Heart left ventricle (tissue), 16 donors: ENCODE results near the gene CLIC6. TPM values are rescaled to one million over a fixed set of nuclear protein-coding genes. Genes with fewer than 3 reads are reported as not detected.

Experiments used
- ATAC-seq, 4 donors: fragments of 200-7000 bp; cut with Tn5 transposase; one replicate each; pipeline ENCODE4 v1.9.1; 2020 to 2022; ENCODE audit warnings: moderate library complexity in 4 of 4, mild to moderate bottlenecking in 3 of 4, moderate number of reproducible peaks in 1 of 4
- DNase-seq, 5 donors: peaks; one replicate each; pipeline ENCODE4 v3.0.0-alpha.2; 2020
- H3K27ac ChIP-seq, 12 donors: fragments of 200-600 bp; sonication (generic) in 4 of 12; one replicate each; pipeline versions ENCODE4 v1.5.0 to v1.8.0; 2016 to 2022; ENCODE audit warnings: mild to moderate bottlenecking in 2 of 12
- H3K27me3 ChIP-seq, 9 donors: fragments of 200-600 bp; sonication (generic) in 2 of 9; one replicate each; pipeline versions ENCODE4 v1.5.1 to v1.8.0; 2016 to 2022; ENCODE audit warnings: mild to moderate bottlenecking in 3 of 9
- H3K36me3 ChIP-seq, 9 donors: fragments of 200-600 bp; sonication (generic) in 2 of 9; one replicate each; pipeline versions ENCODE4 v1.5.0 to v1.8.0; 2018 to 2022; ENCODE audit warnings: mild to moderate bottlenecking in 2 of 9
- H3K4me1 ChIP-seq, 12 donors: fragments of 200-600 bp; sonication (generic) in 4 of 12; one replicate each; pipeline versions ENCODE4 v1.5.0 to v1.8.0; 2016 to 2022; ENCODE audit warnings: mild to moderate bottlenecking in 3 of 12
- H3K4me3 ChIP-seq, 12 donors: fragments of 200-600 bp; sonication (generic) in 4 of 12; one replicate each; pipeline versions ENCODE4 v1.5.0 to v1.8.0; 2017 to 2022; ENCODE audit warnings: mild to moderate bottlenecking in 9 of 12, moderate library complexity in 4 of 12
- H3K9me3 ChIP-seq, 12 donors: fragments of 200-600 bp; sonication (generic) in 4 of 12; one replicate each; pipeline versions ENCODE4 v1.5.0 to v1.8.0; 2016 to 2022; ENCODE audit warnings: mild to moderate bottlenecking in 1 of 12
- POLR2A ChIP-seq, 2 donors: fragments of 450-650 bp; IDR thresholded peaks; one replicate each; pipeline ENCODE4 v1.6.1; 2017; ENCODE audit warnings: antibody characterized with exemption in 2 of 2, mild to moderate bottlenecking in 2 of 2, moderate library complexity in 2 of 2
- WGBS, 4 donors: extraction: QIAGEN DNeasy Blood & Tissue Kit in 2 of 4; methylation state at CpG; one replicate each; pipeline versions ENCODE4 v1.1.5 to v1.1.7; 2013 to 2018; 5-methylcytosine and 5-hydroxymethylcytosine counted together
- intact Hi-C, 10 donors: fragments of 100-400 bp; cut with DNase I; formaldehyde crosslinking; loops; one replicate each; pipeline versions ENCODE4 v1.11.1 to v1.14.2; 2022
- polyA plus RNA-seq, 2 donors: library from polyadenylated mRNA; stranded (reverse); fragments of 200-250 nt; gene quantifications; one replicate each; pipeline ENCODE4 v1.2.3, GENCODE V29; 2013
- total RNA-seq, 9 donors: library from RNA; depleted of rRNA in 2 of 9; stranded (reverse); fragments of >200 nt in 2 of 9; fragmentation: NEBNext Ultra II Directional in 3 of 9; extraction: Animal tissue kit (Norgen Biotek cat#: 25700) in 3 of 9; gene quantifications; one replicate each; pipeline versions ENCODE4 v1.1.0 to v1.2.4, GENCODE V29; 2016 to 2023
- TF ChIP-seq, protein P1 (sequence below), 12 donors: fragments of 200-600 bp; sonication (generic) in 4 of 12; IDR thresholded peaks; one replicate each; pipeline versions ENCODE4 v1.5.0 to v1.8.0; 2018 to 2022; ENCODE audit warnings: antibody characterized with exemption in 12 of 12, mild to moderate bottlenecking in 5 of 12
- donor health status: ischemic (EF 13 %, LVEDD 7.1; RV severe dilation, severe dysfunction).
- donor health status: healthy with polysubstance abuse.
- donor health status: DM: no; HTN: yes; CAD: no.
- donor health status: DM: no; HTN: no; CAD: no.
- donor health status: ischemic (EF 25% LVEDD 6.9; RV normal size, moderate dysfunction).
- donor health status: ischemic (EF 25% LVEDD 5.7; RV mildly dilated, moderate dysfunction).
- donor health status: healthy.
- donor health status: DM: yes; HTN: yes; CAD: no.
- donor health status: ischemic (EF 35%, LVEDD 5.7; RV mildly dilated, moderate dysfunction).
- donor health status: nonischemic (EF 11% LVEDD 7.7; RV severe dilation, severe dysfunction).
- donor health status: DM: yes; HTN: yes; CAD: no.
- donor health status: PGD.
- donor health status: ischemic (EF 29% LVEDD 5.4; RV normal size, mild dysfunction).
- donor health status: nonischemic (EF 23%, LVEDD 6.1; RV moderate dilation, normal function).

The CLIC6 gene
- total and polyA plus RNA-seq, 11 donors: 2.6 to 15.7 (median 7.5) TPM

DNA sequence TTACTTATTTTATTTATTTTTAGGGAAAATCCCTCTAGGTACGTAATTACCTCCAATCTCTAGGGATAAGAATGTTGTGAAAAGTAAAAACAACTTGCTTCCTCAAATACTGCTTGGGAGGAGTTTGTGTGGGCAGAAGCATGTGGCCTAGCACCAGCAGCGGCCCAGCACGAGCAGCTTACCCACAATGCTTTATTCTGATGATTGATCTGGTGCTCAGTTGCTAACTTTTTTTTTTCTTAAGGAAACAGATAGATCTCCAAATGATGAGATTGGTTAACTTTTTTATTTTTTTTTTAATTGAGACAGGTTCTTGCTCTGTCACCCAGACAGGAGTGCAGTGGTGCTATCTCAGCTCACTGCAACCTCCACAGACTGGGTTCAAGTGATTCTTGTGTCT lies 4.2 kb downstream of the CLIC6 start:
- H3K27me3 ChIP-seq: peaks cover 6 to 74% (median 50%) of the 10 kb centered on the region in 9 donors

DNA sequence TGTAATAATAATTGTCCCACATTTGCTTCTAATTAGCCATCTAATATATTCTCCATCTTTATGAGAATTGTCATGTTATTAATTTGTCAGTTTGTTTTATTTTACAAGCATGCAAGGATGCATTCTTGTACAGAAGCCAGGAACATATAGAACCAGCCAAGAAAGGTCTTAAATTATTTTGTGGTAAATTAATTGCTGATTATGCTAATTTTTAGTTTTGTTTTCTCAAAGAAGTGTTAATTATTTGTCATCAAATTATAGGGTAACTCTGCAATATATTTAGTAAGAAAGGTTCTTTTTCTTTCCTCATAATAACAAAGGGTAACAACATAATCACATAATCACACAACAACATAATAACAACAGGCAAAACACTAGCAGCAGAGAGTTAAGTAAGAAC lies 5.7 kb downstream of the CLIC6 start:
- TF ChIP-seq, protein P1, sequence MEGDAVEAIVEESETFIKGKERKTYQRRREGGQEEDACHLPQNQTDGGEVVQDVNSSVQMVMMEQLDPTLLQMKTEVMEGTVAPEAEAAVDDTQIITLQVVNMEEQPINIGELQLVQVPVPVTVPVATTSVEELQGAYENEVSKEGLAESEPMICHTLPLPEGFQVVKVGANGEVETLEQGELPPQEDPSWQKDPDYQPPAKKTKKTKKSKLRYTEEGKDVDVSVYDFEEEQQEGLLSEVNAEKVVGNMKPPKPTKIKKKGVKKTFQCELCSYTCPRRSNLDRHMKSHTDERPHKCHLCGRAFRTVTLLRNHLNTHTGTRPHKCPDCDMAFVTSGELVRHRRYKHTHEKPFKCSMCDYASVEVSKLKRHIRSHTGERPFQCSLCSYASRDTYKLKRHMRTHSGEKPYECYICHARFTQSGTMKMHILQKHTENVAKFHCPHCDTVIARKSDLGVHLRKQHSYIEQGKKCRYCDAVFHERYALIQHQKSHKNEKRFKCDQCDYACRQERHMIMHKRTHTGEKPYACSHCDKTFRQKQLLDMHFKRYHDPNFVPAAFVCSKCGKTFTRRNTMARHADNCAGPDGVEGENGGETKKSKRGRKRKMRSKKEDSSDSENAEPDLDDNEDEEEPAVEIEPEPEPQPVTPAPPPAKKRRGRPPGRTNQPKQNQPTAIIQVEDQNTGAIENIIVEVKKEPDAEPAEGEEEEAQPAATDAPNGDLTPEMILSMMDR (IDR thresholded peaks at IDR 0.05): no peak
- no peak for DNase-seq
- intact Hi-C loops: no loop called here
- Histone ChIP-seq H3K36me3 (no peaks in the 10 kb centered on the region), H3K9me3 (no peaks in the 10 kb centered on the region), H3K4me3 (no peak overlapping the region), H3K27ac (no peak overlapping the region), H3K27me3 (peaks cover 0 to 68% (median 44%) of the 10 kb centered on the region in 9 donors), H3K4me1 (peaks cover 0 to 14% (median 7%) of the 10 kb centered on the region in 12 donors)
- ATAC-seq: no peak

More for the DNA sequence above, 4.2 kb downstream of the CLIC6 start:
- Histone ChIP-seq H3K4me3 (no peak overlapping the region), H3K9me3 (no peaks in the 10 kb centered on the region), H3K4me1 (peaks cover 0 to 21% (median 8%) of the 10 kb centered on the region in 12 donors), H3K27ac (no peak overlapping the region), H3K36me3 (no peaks in the 10 kb centered on the region)
- WGBS, 4 donors: 47 to 66% (median 62%) methylated on average over 3 of the region's 3 CpGs
- no peak for TF ChIP-seq POLR2A (IDR thresholded peaks at IDR 0.05)
- TF ChIP-seq, protein P1 (IDR thresholded peaks at IDR 0.05): no peak
- ATAC-seq (no peak), DNase-seq (no peak)
- intact Hi-C loops: no loop called here

DNA sequence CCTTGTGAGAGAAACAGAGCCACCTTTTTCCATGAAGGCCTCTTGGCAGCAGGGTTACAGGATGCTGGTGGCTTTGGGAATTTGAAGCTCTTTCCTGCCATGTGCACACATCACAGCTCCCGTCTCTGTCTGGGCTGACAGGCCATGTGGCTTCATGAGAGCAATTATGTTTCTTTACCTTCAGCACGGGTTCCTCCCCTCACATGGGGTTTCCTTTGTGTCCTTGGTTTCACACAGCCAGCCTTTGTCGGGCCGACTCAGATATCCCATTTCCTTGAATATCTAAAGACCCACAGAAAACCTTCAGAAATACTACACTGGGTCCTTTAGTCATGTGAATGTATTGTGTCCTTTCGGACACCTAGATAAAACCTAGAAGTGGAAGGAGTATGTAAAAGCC lies 7.1 kb downstream of the CLIC6 start:
- 56 to 70% (median 60%) methylated on average over 5 of the region's 5 CpGs for WGBS, 4 donors
- no peak for ATAC-seq
- H3K9me3 ChIP-seq: peaks cover 0 to 2% (median under 1%) of the 10 kb centered on the region in 12 donors
- no peak for DNase-seq
- peaks cover 0 to 3% (median 0%) of the 10 kb centered on the region in 12 donors for H3K4me1 ChIP-seq
- no peak overlapping the region for H3K27ac ChIP-seq
- no peaks in the 10 kb centered on the region for H3K36me3 ChIP-seq
- intact Hi-C loops: no loop called here
- TF ChIP-seq POLR2A (IDR thresholded peaks at IDR 0.05): no peak
- TF ChIP-seq, protein P1 (IDR thresholded peaks at IDR 0.05): no peak
- peaks cover 0 to 55% (median 32%) of the 10 kb centered on the region in 9 donors for H3K27me3 ChIP-seq
- H3K4me3 ChIP-seq: no peak overlapping the region

DNA sequence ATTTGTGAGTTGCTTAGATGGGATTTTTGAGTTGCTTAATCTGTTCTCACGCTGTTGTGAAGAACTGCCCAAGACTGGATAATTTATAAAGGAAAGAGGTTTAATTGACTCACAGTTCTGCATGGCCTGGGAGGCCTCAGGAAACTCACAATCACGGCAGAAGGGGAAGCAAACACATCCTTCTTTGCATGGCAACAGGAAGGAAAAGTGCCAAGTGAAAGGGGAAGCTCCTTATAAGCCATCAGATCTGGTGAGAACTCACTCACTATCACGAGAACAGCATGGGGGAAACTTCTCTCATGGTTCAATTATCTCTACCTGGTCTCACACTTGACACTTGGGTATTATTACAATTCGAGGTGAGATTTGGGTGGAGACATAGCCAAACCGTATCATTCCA lies 10.3 kb downstream of the CLIC6 start:
- H3K4me1 ChIP-seq: no peaks in the 10 kb centered on the region
- H3K9me3 ChIP-seq: peaks cover 0 to 17% (median 8%) of the 10 kb centered on the region in 12 donors
- H3K27ac ChIP-seq: no peak overlapping the region
- WGBS, 4 donors: 54 to 63% (median 57%) methylated on average over 5 of the region's 5 CpGs
- ATAC-seq (no peak), DNase-seq (no peak)
- H3K4me3 ChIP-seq: no peak overlapping the region
- H3K36me3 ChIP-seq: no peaks in the 10 kb centered on the region
- peaks cover 0 to 24% (median 7%) of the 10 kb centered on the region in 9 donors for H3K27me3 ChIP-seq
- intact Hi-C loops: no loop called here
- TF ChIP-seq, protein P1 (IDR thresholded peaks at IDR 0.05): no peak
- no peak for TF ChIP-seq POLR2A (IDR thresholded peaks at IDR 0.05)
